C4-2B (cell line): Measurements from ENCODE around the gene CLIP2.
"Not testable (repeated sequence)": the region's sequence is repeated elsewhere in the genome, so short reads cannot be mapped to it uniquely, and the experiment has no call there.

ENCODE experiments used
- H3K27ac ChIP-seq: fragments of 450-650 bp; 2 replicates; pipeline ENCODE4 v1.5.1; 2017
- ZFX ChIP-seq: fragments of 450-650 bp; IDR thresholded peaks from 2 replicates; pipeline ENCODE4 v1.6.1; 2017
- TF ChIP-seq, protein P1 (sequence below): fragments of 450-650 bp; conservative IDR thresholded peaks from 2 replicates; pipeline ENCODE4 v1.5.1; 2017; ENCODE audit warnings: mild to moderate bottlenecking

CLIP2 gene

DNA sequence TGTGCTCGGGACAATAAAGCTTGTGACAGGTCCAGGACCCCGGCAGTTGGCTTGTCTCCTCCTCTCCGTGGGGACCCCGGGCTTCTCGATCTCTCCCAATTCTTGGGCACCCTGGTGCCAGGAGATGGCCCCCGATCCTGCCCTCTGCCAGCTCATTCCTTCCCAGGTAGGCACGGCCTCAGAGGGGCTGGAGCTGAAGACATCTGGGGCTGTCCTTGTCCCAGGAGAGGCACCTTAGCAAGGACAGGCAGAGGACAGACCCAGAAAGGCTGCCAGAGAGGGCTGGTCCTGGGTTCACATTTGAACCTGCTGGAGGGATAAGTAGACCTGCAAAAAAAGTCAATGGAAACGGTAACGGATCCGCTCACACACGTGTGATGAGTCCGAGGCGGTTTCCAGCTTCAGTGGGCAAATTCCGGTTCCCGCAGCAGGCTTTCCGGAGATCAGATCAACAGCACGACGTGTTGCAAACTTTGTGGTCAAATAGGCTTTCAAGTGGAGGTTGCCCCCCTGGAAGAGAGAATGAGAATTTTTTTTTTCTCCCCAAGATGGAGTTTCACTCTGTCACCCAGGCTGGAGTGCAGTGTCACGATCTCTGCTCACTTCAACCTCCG is 116.8 kb downstream of the CLIP2 start:
- H3K27ac ChIP-seq, result no peak overlapping the region
- TF ChIP-seq ZFX, result no peak
- TF ChIP-seq, protein P1, sequence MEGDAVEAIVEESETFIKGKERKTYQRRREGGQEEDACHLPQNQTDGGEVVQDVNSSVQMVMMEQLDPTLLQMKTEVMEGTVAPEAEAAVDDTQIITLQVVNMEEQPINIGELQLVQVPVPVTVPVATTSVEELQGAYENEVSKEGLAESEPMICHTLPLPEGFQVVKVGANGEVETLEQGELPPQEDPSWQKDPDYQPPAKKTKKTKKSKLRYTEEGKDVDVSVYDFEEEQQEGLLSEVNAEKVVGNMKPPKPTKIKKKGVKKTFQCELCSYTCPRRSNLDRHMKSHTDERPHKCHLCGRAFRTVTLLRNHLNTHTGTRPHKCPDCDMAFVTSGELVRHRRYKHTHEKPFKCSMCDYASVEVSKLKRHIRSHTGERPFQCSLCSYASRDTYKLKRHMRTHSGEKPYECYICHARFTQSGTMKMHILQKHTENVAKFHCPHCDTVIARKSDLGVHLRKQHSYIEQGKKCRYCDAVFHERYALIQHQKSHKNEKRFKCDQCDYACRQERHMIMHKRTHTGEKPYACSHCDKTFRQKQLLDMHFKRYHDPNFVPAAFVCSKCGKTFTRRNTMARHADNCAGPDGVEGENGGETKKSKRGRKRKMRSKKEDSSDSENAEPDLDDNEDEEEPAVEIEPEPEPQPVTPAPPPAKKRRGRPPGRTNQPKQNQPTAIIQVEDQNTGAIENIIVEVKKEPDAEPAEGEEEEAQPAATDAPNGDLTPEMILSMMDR, result no peak

DNA sequence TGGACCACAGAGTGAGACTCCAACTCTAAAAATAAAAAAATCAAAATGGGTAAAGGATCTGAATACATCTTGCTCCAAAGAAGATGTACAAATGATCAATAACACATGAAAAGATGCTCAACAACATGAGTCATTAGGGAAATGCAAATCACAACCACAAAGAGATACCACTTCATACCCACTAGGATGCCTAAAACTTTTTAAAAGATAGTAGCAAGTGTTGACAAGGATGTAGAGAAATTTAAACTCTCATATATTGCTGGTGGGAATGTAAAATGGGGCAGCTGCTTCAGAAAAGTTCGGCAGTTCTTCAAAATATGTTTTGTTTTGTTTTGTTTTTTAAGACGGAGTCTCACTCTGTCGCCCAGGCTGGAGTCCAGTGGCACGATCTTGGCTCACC is 118.8 kb downstream of the CLIP2 start:
- no peak overlapping the region for H3K27ac ChIP-seq
- TF ChIP-seq, protein P1, result no peak
- TF ChIP-seq ZFX, result no peak

DNA sequence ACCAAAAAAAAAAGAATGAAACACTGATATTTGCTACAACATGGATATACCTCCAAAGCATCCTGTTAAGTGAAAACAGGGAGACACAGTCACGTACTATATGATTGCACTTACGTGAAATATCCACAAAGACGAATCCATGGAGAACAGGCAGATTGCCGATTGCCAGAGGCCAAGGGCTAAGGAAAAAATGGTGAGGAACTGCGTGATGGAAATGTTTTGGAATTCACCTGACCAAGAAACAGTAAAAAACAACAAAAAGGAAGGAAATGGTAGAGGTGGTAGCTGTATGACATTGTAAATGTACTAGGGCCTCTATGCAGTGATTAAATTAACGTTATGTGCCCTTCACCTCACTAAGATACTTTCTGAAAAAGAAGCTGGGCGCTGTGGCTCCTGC is 120.4 kb downstream of the CLIP2 start:
- TF ChIP-seq, protein P1, result no peak
- no peak for TF ChIP-seq ZFX
- no peak overlapping the region for H3K27ac ChIP-seq

DNA sequence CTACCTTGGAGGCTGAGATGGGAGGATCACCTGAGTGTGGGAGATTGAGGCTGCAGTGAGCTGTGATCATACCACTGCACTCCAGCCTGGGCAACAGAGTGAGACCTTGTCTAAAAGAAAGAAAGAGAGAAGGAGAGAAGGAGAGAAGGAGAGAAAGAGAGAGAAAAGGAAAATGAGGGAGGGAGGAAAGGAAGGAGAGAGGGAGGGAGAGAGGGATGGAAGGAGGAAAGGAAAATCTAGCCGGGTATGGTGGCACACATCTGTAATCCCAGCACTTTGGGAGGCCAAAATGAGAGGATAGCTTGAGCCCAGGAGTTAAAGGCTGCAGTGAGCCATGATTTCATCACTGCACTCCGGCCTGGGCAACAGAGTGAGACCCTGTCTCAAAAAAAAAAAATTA is 121.6 kb downstream of the CLIP2 start:
- TF ChIP-seq, protein P1, result no peak
- TF ChIP-seq ZFX, result no peak
- H3K27ac ChIP-seq, result no peak overlapping the region

DNA sequence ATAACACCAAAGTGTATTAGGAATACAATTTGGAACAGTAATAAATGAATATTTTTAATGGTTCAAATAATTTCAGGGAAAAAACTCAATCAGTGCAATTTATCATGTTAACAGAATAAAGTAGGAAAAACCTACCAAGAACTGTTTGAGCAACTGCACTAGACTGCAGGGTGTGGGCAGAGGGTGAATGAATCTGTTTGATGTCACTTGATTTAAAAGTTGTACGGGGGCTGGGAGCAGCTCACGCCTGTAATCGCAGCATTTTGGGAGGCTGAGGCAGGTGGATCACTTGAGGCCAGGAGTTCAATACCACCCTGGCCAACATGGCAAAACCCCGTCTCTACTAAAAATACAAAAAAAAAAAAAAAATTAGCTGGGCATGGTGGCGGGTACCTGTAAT is 122.4 kb downstream of the CLIP2 start:
- H3K27ac ChIP-seq, result not testable (repeated sequence)

DNA sequence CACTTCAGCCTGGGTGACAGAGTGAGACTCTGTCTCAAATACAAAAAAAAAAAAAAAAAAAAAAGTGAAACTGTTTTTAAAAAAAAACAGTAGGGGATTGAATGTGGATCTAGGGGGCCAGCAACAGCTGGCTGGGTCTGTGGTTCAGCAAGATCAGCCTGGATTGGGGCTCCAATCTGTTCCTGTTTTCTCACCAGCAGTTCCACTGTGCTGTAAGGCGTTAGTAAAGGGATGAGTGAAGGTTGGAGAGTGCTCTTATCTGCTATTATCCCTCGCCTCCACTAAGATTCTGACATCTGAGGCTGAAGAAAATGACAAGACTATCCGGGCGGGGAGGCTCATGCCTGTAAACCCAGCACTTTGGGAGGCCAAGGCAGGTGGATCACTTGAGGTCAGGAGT is 122.8 kb downstream of the CLIP2 start:
- no peak for TF ChIP-seq ZFX
- TF ChIP-seq, protein P1, result no peak
- H3K27ac ChIP-seq, result no peak overlapping the region

DNA sequence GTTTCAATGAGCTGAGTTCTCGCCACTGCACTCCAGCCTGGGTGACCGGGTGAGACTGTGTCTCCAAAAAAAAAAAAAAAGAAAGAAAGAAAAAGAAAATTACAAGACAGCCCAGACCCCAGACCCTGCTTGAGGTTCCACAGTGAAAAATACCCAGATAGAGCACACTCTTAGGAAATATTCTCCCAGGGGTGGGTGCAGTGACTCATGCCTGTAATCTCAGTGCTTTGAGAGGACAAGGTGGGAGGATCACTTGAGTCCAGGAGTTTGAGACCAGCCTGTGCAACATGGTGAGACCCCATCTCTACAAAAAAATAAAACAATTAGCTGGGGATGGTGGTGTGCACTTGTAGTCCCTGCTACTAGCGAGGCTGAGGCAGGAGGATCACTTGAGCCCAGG is 123.4 kb downstream of the CLIP2 start:
- H3K27ac ChIP-seq, result no peak overlapping the region
- TF ChIP-seq, protein P1, result no peak
- no peak for TF ChIP-seq ZFX

DNA sequence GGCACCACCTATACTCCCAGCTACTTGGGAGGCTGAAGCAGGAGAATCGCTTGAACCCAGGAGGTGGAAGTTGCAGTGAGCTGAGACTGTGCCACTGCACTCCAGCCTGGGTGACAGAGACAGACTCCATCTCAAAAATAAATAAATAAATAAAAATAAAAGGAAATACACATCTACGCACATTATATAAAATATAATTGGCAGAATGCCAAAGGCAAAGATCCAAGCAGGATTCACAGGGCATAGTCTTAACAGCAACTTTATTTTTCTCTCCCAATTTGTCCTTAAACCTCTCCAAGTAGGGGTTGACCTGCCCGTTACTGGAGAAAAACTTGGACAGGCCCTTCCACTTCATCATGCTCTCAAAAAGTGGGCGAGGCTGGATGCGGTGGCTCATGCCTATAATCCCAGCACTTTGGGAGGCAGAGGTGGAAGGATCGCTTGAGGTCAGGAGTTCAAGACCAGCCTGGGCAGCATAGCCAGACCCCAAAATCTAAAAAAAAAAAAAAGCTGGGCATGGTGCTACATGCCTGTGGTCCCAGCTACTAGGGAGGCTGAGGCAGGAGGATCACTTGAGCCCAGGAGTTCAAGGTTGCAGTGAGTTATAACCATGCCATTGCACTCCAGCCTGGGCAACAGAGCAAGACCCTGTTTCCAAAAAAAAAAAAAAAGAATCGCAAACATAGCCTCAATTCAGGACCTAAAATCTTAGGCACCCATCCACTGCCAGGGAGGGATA is 125.6 kb downstream of the CLIP2 start:
- H3K27ac ChIP-seq, result not testable (repeated sequence)
